ENCODE measurements around the gene APOC4.

APOC4 gene

GRCh38 chr19:44930088-44930487 is 11.9 kb upstream of the APOC4 start:
- TF ChIP-seq EZH2phosphoT487 (IDR thresholded peaks at IDR 0.05; ENCODE audit: low read length) = no peak
- TF ChIP-seq CTCF (IDR thresholded peaks at IDR 0.05; ENCODE audit: low read length) = no peak
- no peak for TF ChIP-seq EZH2 (optimal IDR thresholded peaks at IDR 0.05; ENCODE audit: low read depth, low read length)
- no peaks in the 10 kb centered on the region for H3K36me3 ChIP-seq (replicated peaks; ENCODE audit: insufficient read depth, low read length)

GRCh38 chr19:44931541-44931940 is 10.5 kb upstream of the APOC4 start:
- no peaks in the 10 kb centered on the region for H3K4me1 ChIP-seq (ENCODE audit: low read length)
- no peak overlapping the region for H3K27ac ChIP-seq (ENCODE audit: low read length)
- peaks cover 4% of the 10 kb centered on the region for H3K27me3 ChIP-seq (replicated peaks; ENCODE audit: insufficient read depth, low read length)
- H3K79me2 ChIP-seq (ENCODE audit: low read length) = no peaks in the 10 kb centered on the region
- H3K36me3 ChIP-seq (replicated peaks; ENCODE audit: insufficient read depth, low read length) = no peaks in the 10 kb centered on the region
- no peak overlapping the region for H3K4me2 ChIP-seq (ENCODE audit: low read depth, low read length)
- no peaks in the 10 kb centered on the region for H3K9me3 ChIP-seq (replicated peaks; ENCODE audit: insufficient read depth, low read length)
- H2AFZ ChIP-seq (ENCODE audit: low read length) = no peak overlapping the region
- no peak for DNase-seq
- H3K9me2 ChIP-seq (replicated peaks; ENCODE audit: insufficient read depth, low read length) = no peaks in the 10 kb centered on the region
- H3F3A ChIP-seq (ENCODE audit: insufficient read depth, low read length) = no peaks in the 10 kb centered on the region
- H3K4me3 ChIP-seq (ENCODE audit: low read length) = no peak overlapping the region
- no peaks in the 10 kb centered on the region for H4K20me1 ChIP-seq (ENCODE audit: insufficient read depth, low read length)
- H3K9ac ChIP-seq (ENCODE audit: low read length) = no peak overlapping the region
- TF ChIP-seq EZH2phosphoT487 (IDR thresholded peaks at IDR 0.05; ENCODE audit: low read length) = no peak
- no peak for TF ChIP-seq CTCF (IDR thresholded peaks at IDR 0.05; ENCODE audit: low read length)
- no peak for TF ChIP-seq EZH2 (optimal IDR thresholded peaks at IDR 0.05; ENCODE audit: low read depth, low read length)

More at GRCh38 chr19:44930088-44930487, 11.9 kb upstream of the APOC4 start:
- no peaks in the 10 kb centered on the region for H3K9me3 ChIP-seq (replicated peaks; ENCODE audit: insufficient read depth, low read length)
- H3K4me2 ChIP-seq (ENCODE audit: low read depth, low read length) = no peak overlapping the region
- H3K27me3 ChIP-seq (replicated peaks; ENCODE audit: insufficient read depth, low read length) = peaks cover 10% of the 10 kb centered on the region
- no peak overlapping the region for H3K9ac ChIP-seq (ENCODE audit: low read length)
- H2AFZ ChIP-seq (ENCODE audit: low read length) = no peak overlapping the region
- H3F3A ChIP-seq (ENCODE audit: insufficient read depth, low read length) = no peaks in the 10 kb centered on the region
- no peaks in the 10 kb centered on the region for H3K9me2 ChIP-seq (replicated peaks; ENCODE audit: insufficient read depth, low read length)
- H3K4me1 ChIP-seq (ENCODE audit: low read length) = no peaks in the 10 kb centered on the region
- no peak for DNase-seq
- H3K27ac ChIP-seq (ENCODE audit: low read length) = no peak overlapping the region
- H3K79me2 ChIP-seq (ENCODE audit: low read length) = no peaks in the 10 kb centered on the region
- H4K20me1 ChIP-seq (ENCODE audit: insufficient read depth, low read length) = no peaks in the 10 kb centered on the region
- H3K4me3 ChIP-seq (ENCODE audit: low read length) = no peak overlapping the region

- no peaks in the 10 kb centered on the region for H3K4me1 ChIP-seq (ENCODE audit: low read length)
- no peak overlapping the region for H3K27ac ChIP-seq (ENCODE audit: low read length)
- no peak overlapping the region for H3K4me3 ChIP-seq (ENCODE audit: low read length)
- H3K9ac ChIP-seq (ENCODE audit: low read length) = no peak overlapping the region
- H3K36me3 ChIP-seq (replicated peaks; ENCODE audit: insufficient read depth, low read length) = no peaks in the 10 kb centered on the region
- H3F3A ChIP-seq (ENCODE audit: insufficient read depth, low read length) = no peaks in the 10 kb centered on the region
- H3K9me2 ChIP-seq (replicated peaks; ENCODE audit: insufficient read depth, low read length) = no peaks in the 10 kb centered on the region
- no peaks in the 10 kb centered on the region for H3K79me2 ChIP-seq (ENCODE audit: low read length)
- no peak for DNase-seq
- no peaks in the 10 kb centered on the region for H3K9me3 ChIP-seq (replicated peaks; ENCODE audit: insufficient read depth, low read length)
- no peak for TF ChIP-seq EZH2 (optimal IDR thresholded peaks at IDR 0.05; ENCODE audit: low read depth, low read length)
- TF ChIP-seq CTCF (IDR thresholded peaks at IDR 0.05; ENCODE audit: low read length) = no peak
- no peak for TF ChIP-seq EZH2phosphoT487 (IDR thresholded peaks at IDR 0.05; ENCODE audit: low read length)
- peaks cover 4% of the 10 kb centered on the region; the same call in 1 of the 2 replicates for H3K27me3 ChIP-seq (replicated peaks; ENCODE audit: insufficient read depth, low read length)
- H2AFZ ChIP-seq (ENCODE audit: low read length) = no peak overlapping the region
- H3K4me2 ChIP-seq (ENCODE audit: low read depth, low read length) = no peak overlapping the region
- no peaks in the 10 kb centered on the region for H4K20me1 ChIP-seq (ENCODE audit: insufficient read depth, low read length)
These were observed 2.4 kb upstream of the APOC4 start for GRCh38 chr19:44939668-44940067.
